T-helper 17 cell (primary cell): ENCODE data around the gene RASGRF2. TPM values are rescaled to one million over a fixed set of nuclear protein-coding genes. Genes with fewer than 3 reads are reported as not detected.

Experiments used
- ATAC-seq: fragments of 150-1000 bp; cut with Tn5 transposase; 2 replicates; pipeline ENCODE4 v1.10.0; 2021; ENCODE audit warnings: mild to moderate bottlenecking, moderate library complexity
- DNase-seq, 3 donors: peaks; one replicate each; pipeline versions ENCODE4 v3.0.0 to v3.0.0-alpha.2; 2020 to 2021
- H3K9me3 ChIP-seq: one replicate; pipeline ENCODE4 v1.7.0; 2013; ENCODE audit warnings: low read length, mild to moderate bottlenecking; ENCODE audit not compliant: control insufficient read depth, poor library complexity, severe bottlenecking
- H3K27ac Mint-ChIP-seq: one replicate; pipeline ENCODE4 v1.8.0; 2022; ENCODE audit warnings: mild to moderate bottlenecking, moderate library complexity, mixed read lengths
- H3K27me3 Mint-ChIP-seq: one replicate; pipeline ENCODE4 v1.8.0; 2022; ENCODE audit warnings: mixed read lengths
- H3K36me3 Mint-ChIP-seq: one replicate; pipeline ENCODE4 v1.8.0; 2022; ENCODE audit warnings: low read depth, mixed read lengths
- H3K4me1 Mint-ChIP-seq: one replicate; pipeline ENCODE4 v1.8.0; 2022; ENCODE audit warnings: mild to moderate bottlenecking, mixed read lengths
- H3K4me3 Mint-ChIP-seq: one replicate; pipeline ENCODE4 v1.8.0; 2022; ENCODE audit warnings: mild to moderate bottlenecking, moderate library complexity, mixed read lengths
- total RNA-seq, 4 donors: library from RNA in 2 of 4; stranded (reverse) in 2 of 4; gene quantifications; one replicate each; pipeline ENCODE4 v1.2.3 and lab custom pipeline; 2022 to 2026

RASGRF2 gene
- total RNA-seq, 2 donors from 2014 or later, result 21.3 to 32.3 TPM

GRCh38 chr5:81216152-81216551 is 256.0 kb downstream of the RASGRF2 start:
- no peak for ATAC-seq
- peaks cover 4% of the 10 kb centered on the region for H3K4me1 Mint-ChIP-seq
- no peaks in the 10 kb centered on the region for H3K36me3 Mint-ChIP-seq

GRCh38 chr5:81219389-81219788 is 259.2 kb downstream of the RASGRF2 start:
- DNase-seq (no peak), ATAC-seq (no peak)
- no peaks in the 10 kb centered on the region for H3K9me3 ChIP-seq
- H3K27me3 Mint-ChIP-seq, result no peaks in the 10 kb centered on the region
- no peaks in the 10 kb centered on the region for H3K4me1 Mint-ChIP-seq
- H3K4me3 Mint-ChIP-seq, result no peak overlapping the region
- peaks cover 5% of the 10 kb centered on the region for H3K36me3 Mint-ChIP-seq
- no peak overlapping the region for H3K27ac Mint-ChIP-seq

More at GRCh38 chr5:81216152-81216551, 256.0 kb downstream of the RASGRF2 start:
- DNase-seq, result no peak
- H3K9me3 ChIP-seq, result no peaks in the 10 kb centered on the region
- no peak overlapping the region for H3K4me3 Mint-ChIP-seq
- no peak overlapping the region for H3K27ac Mint-ChIP-seq
- no peaks in the 10 kb centered on the region for H3K27me3 Mint-ChIP-seq

DNA sequence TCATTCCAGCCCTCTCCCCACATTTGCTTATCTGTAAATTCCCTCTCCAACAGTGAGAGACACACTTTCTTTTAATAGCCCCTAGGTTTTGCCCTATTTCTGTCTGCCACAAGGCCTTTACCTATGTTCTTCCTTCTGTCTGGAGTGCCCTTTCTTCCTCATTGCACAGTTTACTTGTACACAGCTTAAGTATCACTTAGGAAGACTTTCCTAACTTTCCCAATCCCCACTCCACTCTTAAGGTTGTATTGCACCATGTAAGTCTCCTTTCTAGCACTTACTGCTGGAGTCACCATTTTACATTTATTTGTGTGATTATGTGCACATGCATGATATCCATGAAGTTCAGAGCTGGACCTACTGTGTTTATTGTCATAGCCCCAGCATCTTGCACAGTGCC is 262.1 kb downstream of the RASGRF2 start:
- Mint-ChIP-seq H3K27me3 (no peaks in the 10 kb centered on the region), H3K36me3 (peaks cover 8% of the 10 kb centered on the region), H3K4me1 (no peaks in the 10 kb centered on the region), H3K27ac (no peak overlapping the region), H3K4me3 (no peak overlapping the region)
- ATAC-seq (no peak), DNase-seq (no peak)
- no peaks in the 10 kb centered on the region for H3K9me3 ChIP-seq

DNA sequence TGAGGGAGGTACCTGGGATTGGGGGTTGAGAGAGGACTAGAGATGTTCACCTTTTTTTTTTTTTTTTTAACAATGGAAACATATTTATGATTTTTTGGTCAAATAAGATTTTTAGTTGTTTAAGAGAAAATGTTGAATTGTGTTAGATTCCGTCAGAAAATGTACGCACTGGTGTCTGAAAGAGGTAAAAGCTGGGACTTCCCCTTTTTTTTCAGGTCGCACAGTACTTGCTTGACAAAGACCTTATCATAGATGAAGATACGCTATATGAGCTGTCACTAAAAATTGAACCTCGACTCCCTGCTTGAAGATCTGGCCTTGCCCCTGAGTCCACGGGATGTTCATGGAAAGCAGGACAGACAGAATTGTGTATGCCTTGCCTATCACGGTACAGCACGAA is 265.3 kb downstream of the RASGRF2 start:
- H3K27me3 Mint-ChIP-seq, result no peaks in the 10 kb centered on the region
- ATAC-seq (no peak), DNase-seq (no peak)
- H3K27ac Mint-ChIP-seq, result no peak overlapping the region
- no peak overlapping the region for H3K4me3 Mint-ChIP-seq
- H3K9me3 ChIP-seq, result no peaks in the 10 kb centered on the region
- peaks cover 8% of the 10 kb centered on the region for H3K36me3 Mint-ChIP-seq
- no peaks in the 10 kb centered on the region for H3K4me1 Mint-ChIP-seq

DNA sequence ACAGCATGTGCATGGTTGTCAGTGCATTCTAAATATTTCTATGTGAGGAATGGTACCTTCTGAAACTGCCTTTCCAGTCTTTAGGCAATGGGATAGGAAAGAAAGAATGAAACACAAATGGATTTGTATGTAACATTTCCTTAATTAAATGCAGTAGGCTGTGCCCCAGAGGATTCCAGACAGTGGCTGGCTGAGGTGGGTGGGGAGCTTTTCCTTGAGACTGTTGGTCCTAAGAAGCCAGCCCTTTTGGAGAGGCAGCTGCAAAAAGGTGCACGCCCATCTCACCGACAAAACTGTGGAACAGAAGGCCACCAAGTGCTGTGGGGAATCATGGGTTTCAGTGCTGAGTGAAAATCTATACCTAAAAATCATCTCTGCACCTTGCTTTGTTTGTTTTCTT is 266.1 kb downstream of the RASGRF2 start:
- peaks cover 8% of the 10 kb centered on the region for H3K36me3 Mint-ChIP-seq
- no peaks in the 10 kb centered on the region for H3K4me1 Mint-ChIP-seq

DNA sequence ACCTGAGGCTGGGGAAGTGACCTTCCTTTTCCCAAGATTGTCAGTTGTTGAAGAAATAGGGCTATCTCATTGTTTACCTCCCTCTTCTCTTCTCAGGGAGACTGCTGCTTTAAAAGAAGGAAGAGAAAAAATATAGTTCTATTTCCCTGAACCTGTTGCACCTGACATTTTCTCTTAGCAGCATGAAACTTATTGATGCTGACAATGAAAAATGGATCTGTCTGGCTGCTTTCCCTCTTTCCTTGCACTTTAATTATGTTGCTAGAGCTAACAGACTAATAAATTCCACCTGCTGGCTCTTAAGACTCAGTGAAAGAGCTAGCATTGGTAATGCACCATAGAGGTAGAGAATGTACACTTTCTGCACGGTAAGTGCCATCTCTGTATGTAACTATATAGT is 266.8 kb downstream of the RASGRF2 start:
- ATAC-seq, result no peak
- no peak overlapping the region for H3K4me3 Mint-ChIP-seq
- no peak for DNase-seq
- no peak overlapping the region for H3K27ac Mint-ChIP-seq
- no peaks in the 10 kb centered on the region for H3K4me1 Mint-ChIP-seq
- H3K27me3 Mint-ChIP-seq, result no peaks in the 10 kb centered on the region
- H3K9me3 ChIP-seq, result no peaks in the 10 kb centered on the region
- H3K36me3 Mint-ChIP-seq, result peaks cover 8% of the 10 kb centered on the region

More for the DNA sequence above, 266.1 kb downstream of the RASGRF2 start:
- Mint-ChIP-seq H3K27me3 (no peaks in the 10 kb centered on the region), H3K4me3 (no peak overlapping the region), H3K27ac (no peak overlapping the region)
- no peaks in the 10 kb centered on the region for H3K9me3 ChIP-seq
- no peak for ATAC-seq
- DNase-seq, result no peak

DNA sequence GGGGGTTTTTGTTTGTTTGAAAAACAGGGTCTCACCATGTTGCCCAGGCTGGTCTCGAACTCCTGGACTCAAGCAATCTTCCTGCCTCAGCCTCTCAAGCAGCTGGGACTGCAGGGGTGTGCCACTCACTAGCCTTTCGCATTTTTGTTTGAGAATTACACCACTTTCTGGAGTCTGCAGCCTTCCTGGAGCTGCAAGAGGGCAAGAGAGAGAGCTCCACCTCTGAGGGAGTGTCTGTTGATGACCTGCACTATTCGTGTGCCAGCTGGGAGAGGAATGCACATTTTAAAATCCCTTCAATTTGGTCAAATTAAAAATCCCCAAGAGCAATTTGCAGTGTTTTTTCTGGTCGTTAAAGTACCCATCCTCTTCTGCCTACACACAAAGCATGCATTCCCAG is 267.9 kb downstream of the RASGRF2 start:
- no peaks in the 10 kb centered on the region for H3K9me3 ChIP-seq
- Mint-ChIP-seq H3K27me3 (no peaks in the 10 kb centered on the region), H3K27ac (no peak overlapping the region), H3K4me3 (no peak overlapping the region), H3K36me3 (peaks cover 3% of the 10 kb centered on the region), H3K4me1 (no peaks in the 10 kb centered on the region)
- no peak for ATAC-seq
- no peak for DNase-seq

DNA sequence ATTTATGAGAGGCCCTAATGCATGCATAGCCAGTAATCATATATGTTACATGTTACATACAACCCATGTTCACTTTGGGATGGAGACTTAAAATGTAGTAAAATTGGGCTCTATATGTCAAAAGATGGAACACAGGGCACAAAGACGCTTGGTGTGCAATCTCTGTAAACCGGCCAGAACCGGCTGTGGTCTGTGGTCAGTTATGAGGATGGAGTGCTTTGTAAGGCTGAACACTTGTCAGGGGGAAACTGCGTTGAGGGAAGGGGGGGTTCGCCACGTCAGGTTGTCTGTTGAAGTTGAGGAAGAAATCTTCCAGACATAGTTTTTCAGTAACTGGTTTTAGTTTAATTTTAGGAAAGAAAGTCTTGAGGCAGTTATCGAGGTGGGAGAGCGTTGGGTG is 270.3 kb downstream of the RASGRF2 start:
- H3K36me3 Mint-ChIP-seq, result no peaks in the 10 kb centered on the region
- H3K4me3 Mint-ChIP-seq, result no peak overlapping the region
- no peak overlapping the region for H3K27ac Mint-ChIP-seq
- H3K9me3 ChIP-seq, result no peaks in the 10 kb centered on the region
- ATAC-seq (no peak), DNase-seq (no peak)
- H3K4me1 Mint-ChIP-seq, result peaks cover 6% of the 10 kb centered on the region
- H3K27me3 Mint-ChIP-seq, result no peaks in the 10 kb centered on the region

DNA sequence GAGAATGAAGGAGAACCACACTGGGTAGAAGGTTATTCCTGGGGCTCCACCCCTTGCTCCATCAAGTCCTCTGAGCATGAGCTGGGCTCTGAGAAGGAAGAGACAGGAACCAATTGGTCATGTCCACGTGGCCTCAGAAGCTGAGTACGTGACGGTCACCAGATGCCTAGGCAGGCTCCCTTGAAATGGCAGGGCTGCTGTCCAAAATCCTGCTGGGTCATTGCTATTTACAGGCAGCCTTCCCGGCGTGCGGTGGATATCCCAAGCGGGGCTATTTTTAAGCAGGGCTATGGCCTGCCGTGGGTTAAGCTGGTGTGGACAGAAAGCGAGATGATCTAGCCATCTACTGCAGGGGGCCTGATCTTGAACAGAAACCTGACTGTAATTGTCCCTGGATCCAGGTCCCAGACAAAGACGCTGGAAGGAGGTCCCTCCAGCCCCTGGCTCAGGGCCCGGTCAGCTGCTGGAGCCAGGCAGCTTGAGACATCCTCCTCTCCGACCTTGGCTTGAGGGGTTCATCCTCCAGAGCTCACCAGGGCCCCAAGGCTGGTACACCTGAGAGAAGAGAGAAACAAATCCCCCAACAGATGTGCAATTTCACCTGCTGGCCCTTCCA is 272.4 kb downstream of the RASGRF2 start:
- no peak overlapping the region for H3K27ac Mint-ChIP-seq
- ATAC-seq, result no peak
- DNase-seq, result no peak
- H3K9me3 ChIP-seq, result no peaks in the 10 kb centered on the region
- H3K36me3 Mint-ChIP-seq, result no peaks in the 10 kb centered on the region
- H3K4me3 Mint-ChIP-seq, result no peak overlapping the region
- no peaks in the 10 kb centered on the region for H3K27me3 Mint-ChIP-seq
- peaks cover 6% of the 10 kb centered on the region for H3K4me1 Mint-ChIP-seq

- Mint-ChIP-seq H3K27me3 (no peaks in the 10 kb centered on the region), H3K4me3 (no peak within 1 kb of the TSS), H3K4me1 (peaks cover 6% of the 10 kb centered on the region), H3K27ac (peak within 1 kb of the TSS; percentile 16), H3K36me3 (no peaks in the 10 kb centered on the region)
- no peak for ATAC-seq
- DNase-seq, result no peak
- H3K9me3 ChIP-seq, result no peaks in the 10 kb centered on the region
These were observed 273.0 kb downstream of the RASGRF2 start, which contains the start of gene CKMT2 for GRCh38 chr5:81233080-81233634. TSS of gene CKMT2 (plus strand) at chr5:81233322. CDS start at chr5:81251133, 17,811 bp downstream.

DNA sequence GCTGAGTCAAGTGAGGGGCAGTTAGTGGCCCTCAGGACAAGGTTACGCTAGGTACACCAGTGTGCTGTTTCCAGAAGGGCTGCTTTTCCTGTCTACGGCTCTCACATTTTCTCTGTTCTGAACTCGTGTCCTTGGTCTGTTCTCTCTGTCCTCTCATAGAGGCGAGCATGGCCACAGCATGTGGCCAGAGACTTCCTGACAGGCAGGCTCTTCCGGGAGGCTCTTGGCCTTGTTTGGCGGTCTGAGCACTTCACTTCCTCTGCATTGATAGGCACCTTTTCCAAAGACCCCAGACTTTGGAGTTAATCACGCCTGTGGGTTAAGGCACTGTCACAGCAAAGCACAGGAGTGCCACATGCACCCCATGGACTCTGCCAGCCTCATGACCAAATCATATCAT is 274.1 kb downstream of the RASGRF2 start:
- H3K36me3 Mint-ChIP-seq, result no peaks in the 10 kb centered on the region
- H3K4me3 Mint-ChIP-seq, result peak overlapping the region; percentile 9
- no peaks in the 10 kb centered on the region for H3K9me3 ChIP-seq
- H3K4me1 Mint-ChIP-seq, result peaks cover 6% of the 10 kb centered on the region
- peak overlapping the region; percentile 80 for H3K27ac Mint-ChIP-seq
- ATAC-seq (no peak), DNase-seq (no peak)
- H3K27me3 Mint-ChIP-seq, result no peaks in the 10 kb centered on the region

GRCh38 chr5:81234801-81235200 is 274.6 kb downstream of the RASGRF2 start:
- peaks cover 6% of the 10 kb centered on the region for H3K4me1 Mint-ChIP-seq
- no peaks in the 10 kb centered on the region for H3K9me3 ChIP-seq
- peak; percentile 59 for ATAC-seq
- H3K27ac Mint-ChIP-seq, result peak overlapping the region; percentile 80
- no peaks in the 10 kb centered on the region for H3K27me3 Mint-ChIP-seq
- no peak for DNase-seq
- peak overlapping the region; percentile 9 for H3K4me3 Mint-ChIP-seq
- no peaks in the 10 kb centered on the region for H3K36me3 Mint-ChIP-seq

GRCh38 chr5:81235287-81236072 is 275.3 kb downstream of the RASGRF2 start:
- H3K27me3 Mint-ChIP-seq, result no peaks in the 10 kb centered on the region
- H3K27ac Mint-ChIP-seq, result peak overlapping the region; percentile 80
- no peak for DNase-seq
- ATAC-seq, result no peak
- H3K4me3 Mint-ChIP-seq, result no peak overlapping the region
- H3K9me3 ChIP-seq, result no peaks in the 10 kb centered on the region
- no peaks in the 10 kb centered on the region for H3K36me3 Mint-ChIP-seq
- H3K4me1 Mint-ChIP-seq, result peaks cover 6% of the 10 kb centered on the region
